Activated B cell treated with CpG ODN at 0.5 μM for 24 hours (primary cell): ENCODE data around the gene KLHL22. TPM values are rescaled to one million over a fixed set of nuclear protein-coding genes. Genes with fewer than 3 reads are reported as not detected.
"Not testable (repeated sequence)": the region's sequence is repeated elsewhere in the genome, so short reads cannot be mapped to it uniquely, and the experiment has no call there.

ENCODE experiments used
- ATAC-seq: fragments of 200-7000 bp; cut with Tn5 transposase; one replicate; pipeline ENCODE4 v1.10.0; 2021; ENCODE audit warnings: low read depth, mild to moderate bottlenecking, moderate library complexity
- CTCF ChIA-PET: fragments of 350-600 bp; sonication (Branson Sonifier 250); formaldehyde crosslinking; loops from one replicate; lab custom pipeline; 2021; ENCODE audit warnings: antibody characterized with exemption; lab: Charles Lee
- POLR2A ChIA-PET: fragments of 350-600 bp; sonication (Branson Sonifier 250); formaldehyde crosslinking; loops from one replicate; lab custom pipeline; 2021; ENCODE audit warnings: antibody characterized with exemption; lab: Charles Lee
- DNase-seq: peaks from one replicate; pipeline ENCODE4 v3.0.0; 2022
- H3K27ac Mint-ChIP-seq: one replicate; pipeline ENCODE4 v1.8.0; 2020; ENCODE audit warnings: mixed read lengths
- H3K27me3 Mint-ChIP-seq: one replicate; pipeline ENCODE4 v1.8.0; 2021; ENCODE audit warnings: mixed read lengths
- H3K36me3 Mint-ChIP-seq: one replicate; pipeline ENCODE4 v1.8.0; 2021; ENCODE audit warnings: low read depth, mixed read lengths
- H3K4me1 Mint-ChIP-seq: one replicate; pipeline ENCODE4 v1.8.0; 2021; ENCODE audit warnings: mixed read lengths
- H3K4me3 Mint-ChIP-seq: one replicate; pipeline ENCODE4 v1.8.0; 2020; ENCODE audit warnings: mild to moderate bottlenecking, mixed read lengths
- H3K9me3 Mint-ChIP-seq: one replicate; pipeline ENCODE4 v1.8.0; 2020; ENCODE audit warnings: mixed read lengths
- CTCF ChIP-seq: fragments of 200-600 bp; IDR thresholded peaks from one replicate; pipeline ENCODE4 v1.8.0; 2022; ENCODE audit warnings: antibody characterized with exemption, mild to moderate bottlenecking
- intact Hi-C: fragments of 100-400 bp; cut with micrococcal nuclease; formaldehyde crosslinking; loops from one replicate; pipeline ENCODE4 v1.15.1; 2024
- total RNA-seq: library from RNA; stranded (reverse); gene quantifications from 2 replicates; pipeline ENCODE4 v1.2.3, GENCODE V29; 2022

Gene KLHL22
- total RNA-seq, 1 donor from 2014 or later = 26.1 TPM

- CTCF ChIA-PET = interaction anchor here (0.6 kb wide), 1 partner anchor 354 kb away, joined by 4 read pairs; no protein-coding TSS in a partner anchor
- intact Hi-C loops = no loop called here
- Mint-ChIP-seq H3K4me3 (no peak overlapping the region), H3K27me3 (no peaks in the 10 kb centered on the region), H3K36me3 (peaks cover 28% of the 10 kb centered on the region), H3K4me1 (peaks cover 67% of the 10 kb centered on the region), H3K27ac (peak overlapping the region; percentile 41), H3K9me3 (no peaks in the 10 kb centered on the region)
- POLR2A ChIA-PET = interaction anchor here (0.6 to 0.8 kb wide), 2 partner anchors 94 to 118 kb away, joined by 3 to 7 read pairs; no protein-coding TSS in a partner anchor
- no peak for TF ChIP-seq CTCF
- ATAC-seq (no peak), DNase-seq (no peak)
Measured at GRCh38 chr22:20511578-20512229, 16.1 kb upstream of the KLHL22 start.

- no peaks in the 10 kb centered on the region for H3K9me3 Mint-ChIP-seq
- POLR2A ChIA-PET = interaction anchor here (0.6 kb wide), 1 partner anchor 93 kb away, joined by 3 read pairs; no protein-coding TSS in a partner anchor
- H3K4me1 Mint-ChIP-seq = peaks cover 67% of the 10 kb centered on the region
- peak overlapping the region; percentile 41 for H3K4me3 Mint-ChIP-seq
- no peak for TF ChIP-seq CTCF
- CTCF ChIA-PET = interaction anchor here (0.6 kb wide), 1 partner anchor 355 kb away, joined by 4 read pairs; no protein-coding TSS in a partner anchor
- intact Hi-C loops = no loop called here
- H3K27me3 Mint-ChIP-seq = no peaks in the 10 kb centered on the region
- H3K27ac Mint-ChIP-seq = peak overlapping the region; percentile 18
- ATAC-seq (no peak), DNase-seq (no peak)
- H3K36me3 Mint-ChIP-seq = peaks cover 26% of the 10 kb centered on the region
Measured at GRCh38 chr22:20510811-20511577, 15.4 kb upstream of the KLHL22 start.

- peak overlapping the region; percentile 96 for H3K4me3 Mint-ChIP-seq
- intact Hi-C loops = loop anchor here (2.0 to 5.0 kb wide), 5 partner anchors 13 to 392 kb away; partner anchors contain the start of genes RANBP1 and TRMT2A
- TF ChIP-seq CTCF = no peak
- ChIA-PET POLR2A (interaction anchor here (0.7 to 1.3 kb wide), 3 partner anchors 15 to 392 kb away, joined by 3 to 5 read pairs (median 4); partner anchors contain the start of gene TRMT2A), CTCF (interaction anchor here (1.0 kb wide), 1 partner anchor 54 kb away, joined by 4 read pairs; no protein-coding TSS in a partner anchor)
- H3K27me3 Mint-ChIP-seq = no peaks in the 10 kb centered on the region
- peaks cover 65% of the 10 kb centered on the region for H3K4me1 Mint-ChIP-seq
- no peak for DNase-seq
- H3K36me3 Mint-ChIP-seq = peaks cover 20% of the 10 kb centered on the region
- peak overlapping the region; percentile 94 for H3K27ac Mint-ChIP-seq
- ATAC-seq = peak; percentile 70
- no peaks in the 10 kb centered on the region for H3K9me3 Mint-ChIP-seq
Measured at GRCh38 chr22:20509344-20510047, 13.9 kb upstream of the KLHL22 start.

GRCh38 chr22:20508815-20509271 is 13.2 kb upstream of the KLHL22 start:
- Mint-ChIP-seq H3K9me3 (no peaks in the 10 kb centered on the region), H3K4me3 (peak overlapping the region; percentile 96), H3K27me3 (no peaks in the 10 kb centered on the region), H3K36me3 (peaks cover 13% of the 10 kb centered on the region), H3K4me1 (peaks cover 60% of the 10 kb centered on the region), H3K27ac (peak overlapping the region; percentile 94)
- DNase-seq (no peak), ATAC-seq (no peak)
- ChIA-PET CTCF (interaction anchor here (1.0 kb wide), 1 partner anchor 55 kb away, joined by 4 read pairs; no protein-coding TSS in a partner anchor), POLR2A (interaction anchor here (0.7 to 1.3 kb wide), 5 partner anchors 14 to 489 kb away, joined by 3 to 5 read pairs (median 4); partner anchors contain the start of gene TRMT2A)
- TF ChIP-seq CTCF = no peak
- intact Hi-C loops = loop anchor here (2.0 to 5.0 kb wide), 5 partner anchors 14 to 392 kb away; partner anchors contain the start of genes RANBP1 and TRMT2A

- intact Hi-C loops = loop anchor here (2.0 to 5.0 kb wide), 5 partner anchors 15 to 391 kb away; partner anchors contain the start of genes RANBP1 and TRMT2A
- ATAC-seq, DNase-seq, H3K9me3 Mint-ChIP-seq, H3K27me3 Mint-ChIP-seq: not testable (repeated sequence)
- peak overlapping the region; percentile 96 for H3K4me3 Mint-ChIP-seq
- H3K36me3 Mint-ChIP-seq = peaks cover 12% of the 10 kb centered on the region
- ChIA-PET CTCF (interaction anchor here (0.9 to 1.7 kb wide), 2 partner anchors 14 to 90 kb away, joined by 3 to 6 read pairs; no protein-coding TSS in a partner anchor), POLR2A (interaction anchor here (0.7 to 1.5 kb wide), 11 partner anchors 10 to 488 kb away, joined by 3 to 12 read pairs (median 4); partner anchors contain the start of genes DGCR6L, KLHL22 and TRMT2A)
- H3K27ac Mint-ChIP-seq = peak overlapping the region; percentile 94
- peaks cover 56% of the 10 kb centered on the region for H3K4me1 Mint-ChIP-seq
Measured at GRCh38 chr22:20508067-20508755, 12.6 kb upstream of the KLHL22 start.
